HepG2 (cell line): Measurements from ENCODE around the gene CDX2. TPM values are rescaled to one million over a fixed set of nuclear protein-coding genes. Genes with fewer than 3 reads are reported as not detected.
A peak's percentile ranks its signal among the peaks of the same experiment; 100 is the strongest.

Experiments used
- EEA1 ChIP-seq: sonication (generic); formaldehyde crosslinking; IDR thresholded peaks from 2 replicates; pipeline ENCODE4 v1.5.1; 2020; ENCODE audit warnings: mild to moderate bottlenecking, missing genetic modification reagents, borderline replicate concordance
- ETV5 ChIP-seq: IDR thresholded peaks from 2 replicates; pipeline ENCODE4 v1.6.1; 2018; ENCODE audit warnings: missing biosample characterization, missing genetic modification reagents, inconsistent platforms, borderline replicate concordance
- HDAC6 ChIP-seq: fragments of 200-600 bp; sonication (generic); IDR thresholded peaks from 2 replicates; pipeline ENCODE4 v1.7.0; 2017; ENCODE audit warnings: mild to moderate bottlenecking, antibody characterized with exemption, low read length, low read depth
- HMGXB4 ChIP-seq, 2 experiments: sonication (generic) in 1 of 2; formaldehyde crosslinking in 1 of 2; IDR thresholded peaks; 2 replicates each; pipeline versions ENCODE4 v1.4.0 to v1.6.1; 2018 to 2020; ENCODE audit warnings: missing genetic modification reagents in 2 of 2, borderline replicate concordance in 1 of 2, low read depth in 1 of 2, mild to moderate bottlenecking in 1 of 2, missing biosample characterization in 1 of 2
- HNRNPH1 ChIP-seq: fragments of 200-400 bp; formaldehyde crosslinking; optimal IDR thresholded peaks from 2 replicates; pipeline ENCODE3; 2017; ENCODE audit warnings: mild to moderate bottlenecking, low read depth, low read length
- HNRNPL ChIP-seq: fragments of 200-400 bp; formaldehyde crosslinking; IDR thresholded peaks from 2 replicates; pipeline ENCODE4 v1.6.1; 2017; ENCODE audit warnings: mild to moderate bottlenecking, low read depth, low read length
- MED13 ChIP-seq: sonication (generic); formaldehyde crosslinking; IDR thresholded peaks from 2 replicates; pipeline ENCODE4 v1.5.0; 2020; ENCODE audit warnings: missing genetic modification reagents
- NFYB ChIP-seq: sonication (generic); formaldehyde crosslinking; IDR thresholded peaks from 2 replicates; pipeline ENCODE4 v1.4.0; 2020; ENCODE audit warnings: missing genetic modification reagents
- RELA ChIP-seq: sonication (generic); formaldehyde crosslinking; IDR thresholded peaks from 2 replicates; pipeline ENCODE4 v1.4.0; 2020; ENCODE audit warnings: missing genetic modification reagents
- TAF15 ChIP-seq: fragments of 200-400 bp; formaldehyde crosslinking; IDR thresholded peaks from one replicate; pipeline ENCODE4 v1.6.1; 2018; ENCODE audit warnings: mild to moderate bottlenecking, low read depth, low read length; ENCODE audit not compliant: poor library complexity, severe bottlenecking
- U2AF1 ChIP-seq: fragments of 200-400 bp; formaldehyde crosslinking; optimal IDR thresholded peaks from 2 replicates; pipeline ENCODE3; 2017; ENCODE audit warnings: mild to moderate bottlenecking, low read depth, low read length
- ZKSCAN8 ChIP-seq: IDR thresholded peaks from 2 replicates; pipeline ENCODE4 v1.6.1; 2016; ENCODE audit warnings: borderline replicate concordance, missing genetic modification reagents, missing compliant biosample characterization
- ZNF235 ChIP-seq: sonication (generic); formaldehyde crosslinking; IDR thresholded peaks from 2 replicates; pipeline ENCODE4 v1.8.1; 2023; ENCODE audit warnings: mild to moderate bottlenecking, missing genetic modification reagents, borderline replicate concordance
- ZNF724P ChIP-seq: sonication (generic); formaldehyde crosslinking; IDR thresholded peaks from 2 replicates; pipeline ENCODE4 v1.8.0; 2022; ENCODE audit warnings: missing genetic modification reagents, borderline replicate concordance
- polyA plus RNA-seq, 8 experiments: library from polyadenylated mRNA; depleted of rRNA in 3 of 8; stranded (reverse) in 7 of 8; unstranded in 1 of 8; fragments of >200 nt; fragmentation: Illumina TruSeq in 4 of 8; extraction: Trizol in 4 of 8; gene quantifications; 2 replicates each; pipeline versions ENCODE4 v1.2.1 to v1.2.3, GENCODE V29; 2011 to 2016; ENCODE audit warnings: low read depth in 4 of 8, missing spikeins in 1 of 8, mixed read lengths in 1 of 8; ENCODE audit not compliant: insufficient read depth in 1 of 8
- total RNA-seq, 5 experiments: library from RNA; depleted of rRNA; stranded (reverse); fragments of >200 nt; fragmentation: Illumina TruSeq; extraction: Trizol; gene quantifications; 2 replicates each; pipeline ENCODE4 v1.2.3, GENCODE V29; 2016; ENCODE audit warnings: low read depth in 1 of 5
- TF ChIP-seq, protein P1 (sequence below), 2 experiments: IDR thresholded peaks; 2 replicates each; pipeline ENCODE4 v1.6.1; 2011 to 2012; ENCODE audit warnings: low read length in 2 of 2, borderline replicate concordance in 1 of 2, low read depth in 1 of 2, mild to moderate bottlenecking in 1 of 2, moderate library complexity in 1 of 2
- TF ChIP-seq, protein P2 (sequence below): IDR thresholded peaks from 2 replicates; pipeline ENCODE4 v1.6.1; 2016; ENCODE audit warnings: low read depth
- TF ChIP-seq, protein P3 (sequence below): IDR thresholded peaks from 2 replicates; pipeline ENCODE4 v1.6.1; 2016; ENCODE audit warnings: missing compliant biosample characterization, missing genetic modification reagents, borderline replicate concordance
- TF ChIP-seq, protein P4 (sequence below): sonication (generic); formaldehyde crosslinking; IDR thresholded peaks from 2 replicates; pipeline ENCODE4 v1.8.1; 2023; ENCODE audit warnings: mild to moderate bottlenecking, missing genetic modification reagents

CDX2 gene
- total and polyA plus RNA-seq, 2 of the 13 experiments (the other 11 are each of a cell fraction or from before 2014, with no cell fraction given) = 0.04 TPM; not detected in 1

GRCh38 chr13:27960362-27961226 lies 8.5 kb downstream of the CDX2 start (continued):
- TF ChIP-seq TAF15 (peak; percentile 31), MED13 (CRISPR knock-in tag) (peak; percentile 80; the same call in 1 of the 2 replicates), NFYB (no peak), RELA (CRISPR knock-in tag) (no peak), ZKSCAN8 (CRISPR knock-in tag) (no peak), HMGXB4 (CRISPR knock-in tag; IDR thresholded peaks at IDR 0.05; ENCODE audit: borderline replicate concordance in 1 of 2, low read depth in 1 of 2) (peak; percentile 62 to 74; a peak in 3 of 4 replicates), ETV5 (peak; percentile 60; the same call in 1 of the 2 replicates), U2AF1 (peak; percentile 14), HNRNPL (peak; percentile 68; the same call in 1 of the 2 replicates), ZNF724P (CRISPR knock-in tag) (peak; percentile 81; the same call in 1 of the 2 replicates), ZNF235 (peak; percentile 45; the same call in 1 of the 2 replicates), HNRNPH1 (no peak), HDAC6 (no peak), EEA1 (CRISPR knock-in tag) (no peak)
- TF ChIP-seq, protein P1, sequence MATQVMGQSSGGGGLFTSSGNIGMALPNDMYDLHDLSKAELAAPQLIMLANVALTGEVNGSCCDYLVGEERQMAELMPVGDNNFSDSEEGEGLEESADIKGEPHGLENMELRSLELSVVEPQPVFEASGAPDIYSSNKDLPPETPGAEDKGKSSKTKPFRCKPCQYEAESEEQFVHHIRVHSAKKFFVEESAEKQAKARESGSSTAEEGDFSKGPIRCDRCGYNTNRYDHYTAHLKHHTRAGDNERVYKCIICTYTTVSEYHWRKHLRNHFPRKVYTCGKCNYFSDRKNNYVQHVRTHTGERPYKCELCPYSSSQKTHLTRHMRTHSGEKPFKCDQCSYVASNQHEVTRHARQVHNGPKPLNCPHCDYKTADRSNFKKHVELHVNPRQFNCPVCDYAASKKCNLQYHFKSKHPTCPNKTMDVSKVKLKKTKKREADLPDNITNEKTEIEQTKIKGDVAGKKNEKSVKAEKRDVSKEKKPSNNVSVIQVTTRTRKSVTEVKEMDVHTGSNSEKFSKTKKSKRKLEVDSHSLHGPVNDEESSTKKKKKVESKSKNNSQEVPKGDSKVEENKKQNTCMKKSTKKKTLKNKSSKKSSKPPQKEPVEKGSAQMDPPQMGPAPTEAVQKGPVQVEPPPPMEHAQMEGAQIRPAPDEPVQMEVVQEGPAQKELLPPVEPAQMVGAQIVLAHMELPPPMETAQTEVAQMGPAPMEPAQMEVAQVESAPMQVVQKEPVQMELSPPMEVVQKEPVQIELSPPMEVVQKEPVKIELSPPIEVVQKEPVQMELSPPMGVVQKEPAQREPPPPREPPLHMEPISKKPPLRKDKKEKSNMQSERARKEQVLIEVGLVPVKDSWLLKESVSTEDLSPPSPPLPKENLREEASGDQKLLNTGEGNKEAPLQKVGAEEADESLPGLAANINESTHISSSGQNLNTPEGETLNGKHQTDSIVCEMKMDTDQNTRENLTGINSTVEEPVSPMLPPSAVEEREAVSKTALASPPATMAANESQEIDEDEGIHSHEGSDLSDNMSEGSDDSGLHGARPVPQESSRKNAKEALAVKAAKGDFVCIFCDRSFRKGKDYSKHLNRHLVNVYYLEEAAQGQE (IDR thresholded peaks at IDR 0.05; ENCODE audit: borderline replicate concordance in 1 of 2, low read depth in 1 of 2, low read length in 2 of 2) = peak in 1 of 2 experiments; percentile 75; a peak in 2 of 4 replicates
- TF ChIP-seq, protein P2, sequence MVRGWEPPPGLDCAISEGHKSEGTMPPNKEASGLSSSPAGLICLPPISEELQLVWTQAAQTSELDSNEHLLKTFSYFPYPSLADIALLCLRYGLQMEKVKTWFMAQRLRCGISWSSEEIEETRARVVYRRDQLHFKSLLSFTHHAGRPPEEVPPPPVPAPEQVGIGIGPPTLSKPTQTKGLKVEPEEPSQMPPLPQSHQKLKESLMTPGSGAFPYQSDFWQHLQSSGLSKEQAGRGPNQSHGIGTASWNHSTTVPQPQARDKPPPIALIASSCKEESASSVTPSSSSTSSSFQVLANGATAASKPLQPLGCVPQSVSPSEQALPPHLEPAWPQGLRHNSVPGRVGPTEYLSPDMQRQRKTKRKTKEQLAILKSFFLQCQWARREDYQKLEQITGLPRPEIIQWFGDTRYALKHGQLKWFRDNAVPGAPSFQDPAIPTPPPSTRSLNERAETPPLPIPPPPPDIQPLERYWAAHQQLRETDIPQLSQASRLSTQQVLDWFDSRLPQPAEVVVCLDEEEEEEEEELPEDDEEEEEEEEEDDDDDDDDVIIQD = peak; percentile 61; the same call in 1 of the 2 replicates
- TF ChIP-seq, protein P3, sequence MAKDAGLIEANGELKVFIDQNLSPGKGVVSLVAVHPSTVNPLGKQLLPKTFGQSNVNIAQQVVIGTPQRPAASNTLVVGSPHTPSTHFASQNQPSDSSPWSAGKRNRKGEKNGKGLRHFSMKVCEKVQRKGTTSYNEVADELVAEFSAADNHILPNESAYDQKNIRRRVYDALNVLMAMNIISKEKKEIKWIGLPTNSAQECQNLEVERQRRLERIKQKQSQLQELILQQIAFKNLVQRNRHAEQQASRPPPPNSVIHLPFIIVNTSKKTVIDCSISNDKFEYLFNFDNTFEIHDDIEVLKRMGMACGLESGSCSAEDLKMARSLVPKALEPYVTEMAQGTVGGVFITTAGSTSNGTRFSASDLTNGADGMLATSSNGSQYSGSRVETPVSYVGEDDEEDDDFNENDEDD (CRISPR knock-in tag) = peak; percentile 78
- TF ChIP-seq, protein P4, sequence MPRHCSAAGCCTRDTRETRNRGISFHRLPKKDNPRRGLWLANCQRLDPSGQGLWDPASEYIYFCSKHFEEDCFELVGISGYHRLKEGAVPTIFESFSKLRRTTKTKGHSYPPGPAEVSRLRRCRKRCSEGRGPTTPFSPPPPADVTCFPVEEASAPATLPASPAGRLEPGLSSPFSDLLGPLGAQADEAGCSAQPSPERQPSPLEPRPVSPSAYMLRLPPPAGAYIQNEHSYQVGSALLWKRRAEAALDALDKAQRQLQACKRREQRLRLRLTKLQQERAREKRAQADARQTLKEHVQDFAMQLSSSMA = peak; percentile 66; the same call in 1 of the 2 replicates
